HepG2 (cell line): ENCODE results near the gene GPA33. TPM values are rescaled to one million over a fixed set of nuclear protein-coding genes. Genes with fewer than 3 reads are reported as not detected.

Source experiments
- ATAC-seq: fragments of 200-7000 bp; cut with Tn5 transposase; 3 replicates; pipeline ENCODE4 v1.9.1; 2020; ENCODE audit warnings: mild to moderate bottlenecking, moderate library complexity
- BruUV-seq: library from RNA; stranded (reverse); fragments of 400-500 nt; replicated peaks from 2 replicates; lab custom pipeline; 2021; lab: Mats Ljungman, UMichigan
- CTCF ChIA-PET: fragments of 300-600 bp; formaldehyde crosslinking; extraction: SDS; loops from one replicate; lab custom pipeline; 2021; ENCODE audit warnings: low total read pairs, inconsistent platforms, low intra/inter-chr PET ratio; lab: Yijun Ruan, JAX
- POLR2A ChIA-PET: fragments of 350-600 bp; sonication (Branson Sonifier 250); formaldehyde crosslinking; loops from one replicate; lab custom pipeline; 2020; ENCODE audit warnings: antibody characterized with exemption, inconsistent platforms; lab: Yijun Ruan, JAX
- DNase-seq: peaks from one replicate; pipeline ENCODE4 v3.0.0-alpha.2; 2015; ENCODE audit warnings: low spot score
- FAIRE-seq: peaks from 3 replicates; lab custom pipeline; 2011; peaks lifted over from hg19 to GRCh38; lab: Jason Lieb, UNC
- H2AFZ ChIP-seq: one replicate; pipeline ENCODE4 v1.6.1; 2011; ENCODE audit warnings: low read length, inconsistent platforms
- H3K27ac ChIP-seq: fragments of 300-600 bp; 3 replicates; pipeline ENCODE4 v1.8.0; 2011; ENCODE audit warnings: mixed run types, mild to moderate bottlenecking, mixed read lengths, low read length, inconsistent platforms; ENCODE audit not compliant: insufficient read depth; ENCODE audit errors: extremely low read length
- H3K27me3 ChIP-seq, 2 experiments: fragments of 200-600 bp in 1 of 2; 2 replicates in 1 of 2; 3 replicates in 1 of 2; pipeline versions ENCODE4 v1.6.0 to v1.8.0; 2011; ENCODE audit warnings: low read length in 2 of 2, mild to moderate bottlenecking in 2 of 2, moderate library complexity in 2 of 2, inconsistent platforms in 1 of 2; ENCODE audit not compliant: insufficient read depth in 2 of 2, control insufficient read depth in 1 of 2
- H3K36me3 ChIP-seq, 2 experiments: fragments of 200-600 bp in 1 of 2; replicated peaks in 1 of 2; 2 replicates in 1 of 2; 3 replicates in 1 of 2; pipeline versions ENCODE4 v1.5.1 to v1.8.0; 2011; ENCODE audit warnings: low read length in 2 of 2, inconsistent platforms in 1 of 2; ENCODE audit not compliant: insufficient read depth in 2 of 2, control insufficient read depth in 1 of 2
- H3K4me1 ChIP-seq: 2 replicates; pipeline ENCODE4 v1.5.1; 2012; ENCODE audit warnings: low read length, inconsistent platforms; ENCODE audit not compliant: insufficient read depth
- H3K4me2 ChIP-seq: 2 replicates; pipeline ENCODE4 v1.6.0; 2011; ENCODE audit warnings: low read depth, low read length, inconsistent platforms
- H3K4me3 ChIP-seq, 3 experiments: fragments of 200-600 bp in 1 of 3; sonication (generic), shearing (Covaris generic) in 1 of 3; replicated peaks in 1 of 3; 2 replicates each; pipeline ENCODE4 v1.5.1; 2011 to 2016; ENCODE audit warnings: low read length in 3 of 3, inconsistent platforms in 2 of 3, low read depth in 2 of 3, mild to moderate bottlenecking in 2 of 3, control low read depth in 1 of 3, mixed read lengths in 1 of 3; ENCODE audit not compliant: insufficient read depth in 1 of 3
- H3K79me2 ChIP-seq: one replicate; pipeline ENCODE4 v1.6.1; 2011; ENCODE audit warnings: low read length, inconsistent platforms; ENCODE audit not compliant: insufficient read depth
- H3K9ac ChIP-seq: 2 replicates; pipeline ENCODE4 v1.6.0; 2011; ENCODE audit warnings: mild to moderate bottlenecking, low read depth, low read length, inconsistent platforms; ENCODE audit not compliant: insufficient read depth
- H3K9me3 ChIP-seq: 2 replicates; pipeline ENCODE4 v1.5.1; 2012; ENCODE audit warnings: mild to moderate bottlenecking, low read length
- H4K20me1 ChIP-seq: 2 replicates; pipeline ENCODE4 v1.6.0; 2011; ENCODE audit warnings: inconsistent platforms, mild to moderate bottlenecking, low read length, moderate library complexity; ENCODE audit not compliant: insufficient read depth
- JUN ChIP-seq: sonication (generic); formaldehyde crosslinking; IDR thresholded peaks from 2 replicates; pipeline ENCODE4 v1.4.0; 2020; ENCODE audit warnings: mild to moderate bottlenecking, missing genetic modification reagents
- NFKBIZ ChIP-seq: IDR thresholded peaks from 2 replicates; pipeline ENCODE4 v1.6.1; 2018; ENCODE audit warnings: missing genetic modification reagents, missing compliant biosample characterization
- NKX3-1 ChIP-seq: sonication (generic); formaldehyde crosslinking; IDR thresholded peaks from 2 replicates; pipeline ENCODE4 v1.5.0; 2020; ENCODE audit warnings: missing genetic modification reagents
- STAT5B ChIP-seq: sonication (generic); formaldehyde crosslinking; IDR thresholded peaks from 2 replicates; pipeline ENCODE4 v1.4.0; 2020; ENCODE audit warnings: missing genetic modification reagents
- TBX2 ChIP-seq: sonication (generic); formaldehyde crosslinking; IDR thresholded peaks from 2 replicates; pipeline ENCODE4 v1.5.0; 2020; ENCODE audit warnings: missing genetic modification reagents, mild to moderate bottlenecking, borderline replicate concordance
- YEATS4 ChIP-seq: sonication (generic); formaldehyde crosslinking; IDR thresholded peaks from 2 replicates; pipeline ENCODE4 v1.4.0; 2020; ENCODE audit warnings: missing genetic modification reagents, borderline replicate concordance
- ZBTB20 ChIP-seq: sonication (generic); formaldehyde crosslinking; IDR thresholded peaks from 2 replicates; pipeline ENCODE4 v1.8.1; 2023; ENCODE audit warnings: missing genetic modification reagents, low read depth, mild to moderate bottlenecking, borderline replicate concordance
- ZBTB7B ChIP-seq: sonication (generic); formaldehyde crosslinking; IDR thresholded peaks from 2 replicates; pipeline ENCODE4 v1.4.0; 2020; ENCODE audit warnings: missing genetic modification reagents
- ZFP36 ChIP-seq: fragments of 150-350 bp; IDR thresholded peaks from 2 replicates; pipeline ENCODE4 v1.6.1; 2018; ENCODE audit warnings: borderline replicate concordance, low read length, low read depth; ENCODE audit not compliant: partially characterized antibody
- ZMYM2 ChIP-seq: sonication (generic); formaldehyde crosslinking; IDR thresholded peaks from 2 replicates; pipeline ENCODE4 v1.8.0; 2022; ENCODE audit warnings: mild to moderate bottlenecking, missing genetic modification reagents
- ZNF33B ChIP-seq: sonication (generic); formaldehyde crosslinking; IDR thresholded peaks from 2 replicates; pipeline ENCODE4 v1.5.1; 2020; ENCODE audit warnings: mild to moderate bottlenecking, missing genetic modification reagents
- ZNF441 ChIP-seq: sonication (generic); formaldehyde crosslinking; IDR thresholded peaks from 2 replicates; pipeline ENCODE4 v1.7.0; 2021; ENCODE audit warnings: missing genetic modification reagents, borderline replicate concordance
- ZNF616 ChIP-seq: sonication (generic); formaldehyde crosslinking; IDR thresholded peaks from 2 replicates; pipeline ENCODE4 v1.5.0; 2020; ENCODE audit warnings: low read depth, mild to moderate bottlenecking, missing genetic modification reagents
- ZNF780A ChIP-seq: sonication (generic); formaldehyde crosslinking; IDR thresholded peaks from 2 replicates; pipeline ENCODE4 v1.8.0; 2022; ENCODE audit warnings: mild to moderate bottlenecking, missing genetic modification reagents, moderate library complexity
- ZNF792 ChIP-seq: IDR thresholded peaks from 2 replicates; pipeline ENCODE4 v1.6.1; 2016
- WGBS: methylation state at CpG from one replicate; pipeline ENCODE4 v1.1.6; 2017; ENCODE audit warnings: low lambda C conversion rate; 5-methylcytosine and 5-hydroxymethylcytosine counted together
- in situ Hi-C: cut with HindIII; loops from 2 replicates; pipeline ENCODE4 v1.10.0; 2017; ENCODE audit warnings: low pct_unique_long_range_greater_than_20kb; ENCODE audit not compliant: extremely low pct_ligation_motif_present
- intact Hi-C: fragments of 100-400 bp; cut with micrococcal nuclease; formaldehyde crosslinking; loops from one replicate; pipeline ENCODE4 v1.10.0; 2022; ENCODE audit not compliant: unreplicated experiment
- polyA plus RNA-seq, 8 experiments: library from polyadenylated mRNA; depleted of rRNA in 3 of 8; stranded (reverse) in 7 of 8; unstranded in 1 of 8; fragments of >200 nt; fragmentation: Illumina TruSeq in 4 of 8; extraction: Trizol in 4 of 8; gene quantifications; 2 replicates each; pipeline versions ENCODE4 v1.2.1 to v1.2.3, GENCODE V29; 2011 to 2016; ENCODE audit warnings: low read depth in 4 of 8, missing spikeins in 1 of 8, mixed read lengths in 1 of 8; ENCODE audit not compliant: insufficient read depth in 1 of 8
- total RNA-seq, 5 experiments: library from RNA; depleted of rRNA; stranded (reverse); fragments of >200 nt; fragmentation: Illumina TruSeq; extraction: Trizol; gene quantifications; 2 replicates each; pipeline ENCODE4 v1.2.3, GENCODE V29; 2016; ENCODE audit warnings: low read depth in 1 of 5
- TF ChIP-seq, protein P1 (sequence below): IDR thresholded peaks from 2 replicates; pipeline ENCODE4 v1.6.1; 2018; ENCODE audit warnings: missing genetic modification reagents, mild to moderate bottlenecking, missing compliant biosample characterization

Gene GPA33
- total and polyA plus RNA-seq, 2 of the 13 experiments (the other 11 are each of a cell fraction or from before 2014, with no cell fraction given): not detected

DNA sequence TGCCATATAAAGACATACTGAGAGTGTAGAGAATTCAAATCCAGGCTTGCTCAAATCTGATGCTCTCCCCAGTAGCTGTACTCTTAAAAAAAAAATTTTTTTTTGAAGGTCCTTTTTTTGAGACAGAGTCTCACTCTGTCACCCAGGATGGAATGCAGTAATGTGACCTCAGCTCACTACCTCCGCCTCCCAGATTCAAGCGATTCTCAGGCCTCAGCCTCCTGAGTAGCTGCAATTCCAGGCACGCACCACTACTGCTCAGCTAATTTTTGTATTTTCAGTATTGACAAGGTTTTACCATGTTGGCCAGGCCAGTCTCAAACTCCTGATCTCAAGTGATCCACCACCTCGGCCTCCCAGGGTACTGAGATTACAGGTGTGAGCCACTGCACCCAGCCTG, 32.4 kb upstream of the GPA33 start:
- ChIA-PET POLR2A (no interaction called here), CTCF (no interaction called here)
- WGBS: 43% methylated on average over 4 of the region's 4 CpGs
- no peaks in the 10 kb centered on the region for H4K20me1 ChIP-seq
- no peak overlapping the region for H2AFZ ChIP-seq
- peaks cover 8 to 43% of the 10 kb centered on the region in 2 experiments; a peak in 4 of 5 replicates for H3K27me3 ChIP-seq
- no peak overlapping the region for H3K9ac ChIP-seq
- H3K9me3 ChIP-seq: no peaks in the 10 kb centered on the region
- DNase-seq (no peak), FAIRE-seq (no peak), ATAC-seq (no peak)
- H3K79me2 ChIP-seq: no peaks in the 10 kb centered on the region
- H3K4me1 ChIP-seq: no peaks in the 10 kb centered on the region
- in situ Hi-C loops (no loop called here), intact Hi-C loops (no loop called here)
- H3K27ac ChIP-seq: no peak overlapping the region
- no peak overlapping the region for H3K4me2 ChIP-seq
- TF ChIP-seq JUN (CRISPR knock-in tag): no peak
- no peak for TF ChIP-seq ZFP36
- no peak for TF ChIP-seq ZBTB7B (CRISPR knock-in tag)
- TF ChIP-seq ZNF33B (CRISPR knock-in tag): no peak
- TF ChIP-seq YEATS4: no peak
- TF ChIP-seq ZBTB20 (CRISPR knock-in tag): no peak
- TF ChIP-seq, all 625 proteins: peak for 0
- no peaks in the 10 kb centered on the region for H3K36me3 ChIP-seq
- BruUV-seq: no TSS peak
- H3K4me3 ChIP-seq: no peak overlapping the region

GRCh38 chr1:167122121-167122480, 31.9 kb upstream of the GPA33 start:
- BruUV-seq: no TSS peak
- Histone ChIP-seq H3K27ac (no peak overlapping the region), H3K9ac (no peak overlapping the region), H2AFZ (no peak overlapping the region), H3K9me3 (no peaks in the 10 kb centered on the region), H3K4me3 (no peak overlapping the region), H3K79me2 (no peaks in the 10 kb centered on the region), H3K4me1 (no peaks in the 10 kb centered on the region), H3K36me3 (no peaks in the 10 kb centered on the region), H3K4me2 (no peak overlapping the region), H3K27me3 (peaks cover 8 to 43% of the 10 kb centered on the region in 2 experiments; a peak in 3 of 5 replicates), H4K20me1 (no peaks in the 10 kb centered on the region)
- FAIRE-seq: no peak
- no peak for ATAC-seq
- in situ Hi-C loops (no loop called here), intact Hi-C loops (no loop called here)
- CTCF ChIA-PET: no interaction called here
- 3% methylated on average over 5 of the region's 5 CpGs for WGBS
- POLR2A ChIA-PET: no interaction called here
- TF ChIP-seq ZNF616 (CRISPR knock-in tag) (no peak), TBX2 (CRISPR knock-in tag) (no peak), ZNF441 (CRISPR knock-in tag) (no peak), ZMYM2 (CRISPR knock-in tag) (no peak), NKX3-1 (CRISPR knock-in tag) (no peak), NFKBIZ (CRISPR knock-in tag) (no peak), ZNF792 (CRISPR knock-in tag) (no peak), STAT5B (no peak), ZNF780A (CRISPR knock-in tag) (no peak)
- TF ChIP-seq, protein P1, sequence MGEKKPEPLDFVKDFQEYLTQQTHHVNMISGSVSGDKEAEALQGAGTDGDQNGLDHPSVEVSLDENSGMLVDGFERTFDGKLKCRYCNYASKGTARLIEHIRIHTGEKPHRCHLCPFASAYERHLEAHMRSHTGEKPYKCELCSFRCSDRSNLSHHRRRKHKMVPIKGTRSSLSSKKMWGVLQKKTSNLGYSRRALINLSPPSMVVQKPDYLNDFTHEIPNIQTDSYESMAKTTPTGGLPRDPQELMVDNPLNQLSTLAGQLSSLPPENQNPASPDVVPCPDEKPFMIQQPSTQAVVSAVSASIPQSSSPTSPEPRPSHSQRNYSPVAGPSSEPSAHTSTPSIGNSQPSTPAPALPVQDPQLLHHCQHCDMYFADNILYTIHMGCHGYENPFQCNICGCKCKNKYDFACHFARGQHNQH (CRISPR knock-in tag): no peak
- DNase-seq: no peak
